ENCODE results near the gene ANKRD31. TPM values are rescaled to one million over a fixed set of nuclear protein-coding genes. Genes with fewer than 3 reads are reported as not detected.
"Not testable (repeated sequence)": the region's sequence is repeated elsewhere in the genome, so short reads cannot be mapped to it uniquely, and the experiment has no call there.

Gene ANKRD31
- total RNA-seq, 1 experiment from 2014 or later, result 0.66 TPM

GRCh38 chr5:75088648-75089047 lies 148.0 kb downstream of the ANKRD31 start:
- no peak for TF ChIP-seq CTCF (IDR thresholded peaks at IDR 0.05; ENCODE audit: insufficient read depth in 1 of 2, low read depth in 1 of 2, low read length in 1 of 2, severe bottlenecking in 1 of 2, unreplicated experiment in 1 of 2)
- no TSS peak for BruUV-seq (replicated peaks)
- no peak overlapping the region for H3K27ac Mint-ChIP-seq (ENCODE audit: unreplicated experiment)
- DNase-seq, result no peak
- intact Hi-C loops (cut with micrococcal nuclease; ENCODE audit: unreplicated experiment), result no loop called here
- no peaks in the 10 kb centered on the region for H3K36me3 ChIP-seq (ENCODE audit: control insufficient read depth, insufficient read depth, low read length)
- POLR2A ChIA-PET, result no interaction called here
- no peaks in the 10 kb centered on the region for H3K4me1 Mint-ChIP-seq (ENCODE audit: low read depth, unreplicated experiment)
- H3K4me3 Mint-ChIP-seq (ENCODE audit: unreplicated experiment), result no peak overlapping the region
- no peaks in the 10 kb centered on the region for H3K27me3 Mint-ChIP-seq (ENCODE audit: insufficient read depth, unreplicated experiment)
- no peaks in the 10 kb centered on the region for H3K9me3 ChIP-seq
- no peaks in the 10 kb centered on the region for H3K36me3 Mint-ChIP-seq (ENCODE audit: insufficient read depth, unreplicated experiment)
- H3K4me1 ChIP-seq, result no peaks in the 10 kb centered on the region
- CTCF ChIA-PET, result no interaction called here
- H3K27me3 ChIP-seq (replicated peaks; ENCODE audit: control insufficient read depth, insufficient read depth, low read length), result no peaks in the 10 kb centered on the region
- H3K4me3 ChIP-seq (ENCODE audit: low read depth, low read length), result no peak overlapping the region
- no peaks in the 10 kb centered on the region for H3K9me3 Mint-ChIP-seq (ENCODE audit: unreplicated experiment)

- Mint-ChIP-seq H3K4me1 (ENCODE audit: low read depth, unreplicated experiment) (no peaks in the 10 kb centered on the region), H3K4me3 (ENCODE audit: unreplicated experiment) (no peak overlapping the region)
- POLR2A ChIA-PET, result no interaction called here
Measured at GRCh38 chr5:75081510-75081909, 155.2 kb downstream of the ANKRD31 start.

GRCh38 chr5:75079346-75079745 lies 157.3 kb downstream of the ANKRD31 start:
- BruUV-seq (replicated peaks); H3K36me3 Mint-ChIP-seq (ENCODE audit: insufficient read depth, unreplicated experiment); H3K4me3 ChIP-seq (ENCODE audit: low read depth, low read length); H3K27me3 ChIP-seq (replicated peaks; ENCODE audit: control insufficient read depth, insufficient read depth, low read length); intact Hi-C loops (cut with micrococcal nuclease; ENCODE audit: unreplicated experiment); H3K9me3 Mint-ChIP-seq (ENCODE audit: unreplicated experiment); H3K36me3 ChIP-seq (ENCODE audit: control insufficient read depth, insufficient read depth, low read length); CTCF ChIA-PET; H3K4me1 Mint-ChIP-seq (ENCODE audit: low read depth, unreplicated experiment); POLR2A ChIA-PET; H3K4me1 ChIP-seq; H3K27me3 Mint-ChIP-seq (ENCODE audit: insufficient read depth, unreplicated experiment); H3K27ac Mint-ChIP-seq (ENCODE audit: unreplicated experiment); H3K9me3 ChIP-seq; H3K4me3 Mint-ChIP-seq (ENCODE audit: unreplicated experiment); DNase-seq: not testable (repeated sequence)

More at GRCh38 chr5:75081510-75081909, 155.2 kb downstream of the ANKRD31 start:
- intact Hi-C loops (cut with micrococcal nuclease; ENCODE audit: unreplicated experiment), result no loop called here
- Mint-ChIP-seq H3K36me3 (ENCODE audit: insufficient read depth, unreplicated experiment) (no peaks in the 10 kb centered on the region), H3K9me3 (ENCODE audit: unreplicated experiment) (no peaks in the 10 kb centered on the region), H3K27ac (ENCODE audit: unreplicated experiment) (no peak overlapping the region), H3K27me3 (ENCODE audit: insufficient read depth, unreplicated experiment) (no peaks in the 10 kb centered on the region)
- CTCF ChIA-PET, result no interaction called here
- Histone ChIP-seq H3K4me3 (ENCODE audit: low read depth, low read length) (no peak overlapping the region), H3K27me3 (replicated peaks; ENCODE audit: control insufficient read depth, insufficient read depth, low read length) (no peaks in the 10 kb centered on the region), H3K9me3 (no peaks in the 10 kb centered on the region), H3K4me1 (no peaks in the 10 kb centered on the region), H3K36me3 (ENCODE audit: control insufficient read depth, insufficient read depth, low read length) (no peaks in the 10 kb centered on the region)
- BruUV-seq (replicated peaks), result no TSS peak
- no peak for TF ChIP-seq CTCF (IDR thresholded peaks at IDR 0.05; ENCODE audit: insufficient read depth in 1 of 2, low read depth in 1 of 2, low read length in 1 of 2, severe bottlenecking in 1 of 2, unreplicated experiment in 1 of 2)
- DNase-seq, result no peak

GRCh38 chr5:75078027-75078426 lies 158.7 kb downstream of the ANKRD31 start:
- H3K4me1 Mint-ChIP-seq (ENCODE audit: low read depth, unreplicated experiment), result no peaks in the 10 kb centered on the region
- ChIA-PET POLR2A (no interaction called here), CTCF (no interaction called here)
- H3K4me3 Mint-ChIP-seq (ENCODE audit: unreplicated experiment), result no peak overlapping the region
- DNase-seq, result no peak
- no peak overlapping the region for H3K27ac Mint-ChIP-seq (ENCODE audit: unreplicated experiment)
- H3K27me3 ChIP-seq (replicated peaks; ENCODE audit: control insufficient read depth, insufficient read depth, low read length), result no peaks in the 10 kb centered on the region
- no peaks in the 10 kb centered on the region for H3K36me3 ChIP-seq (ENCODE audit: control insufficient read depth, insufficient read depth, low read length)
- intact Hi-C loops (cut with micrococcal nuclease; ENCODE audit: unreplicated experiment), result no loop called here
- no peaks in the 10 kb centered on the region for H3K27me3 Mint-ChIP-seq (ENCODE audit: insufficient read depth, unreplicated experiment)
- H3K4me3 ChIP-seq (ENCODE audit: low read depth, low read length), result no peak overlapping the region
- no TSS peak for BruUV-seq (replicated peaks)
- no peak for TF ChIP-seq CTCF (IDR thresholded peaks at IDR 0.05; ENCODE audit: insufficient read depth in 1 of 2, low read depth in 1 of 2, low read length in 1 of 2, severe bottlenecking in 1 of 2, unreplicated experiment in 1 of 2)
- H3K4me1 ChIP-seq, result no peaks in the 10 kb centered on the region
- no peaks in the 10 kb centered on the region for H3K36me3 Mint-ChIP-seq (ENCODE audit: insufficient read depth, unreplicated experiment)
- H3K9me3 Mint-ChIP-seq (ENCODE audit: unreplicated experiment), result no peaks in the 10 kb centered on the region
- H3K9me3 ChIP-seq, result no peaks in the 10 kb centered on the region; the same call in 1 of the 2 replicates

All from Caco-2 (cell line).